Measurements from ENCODE around the gene UBTD2.

The UBTD2 gene

DNA sequence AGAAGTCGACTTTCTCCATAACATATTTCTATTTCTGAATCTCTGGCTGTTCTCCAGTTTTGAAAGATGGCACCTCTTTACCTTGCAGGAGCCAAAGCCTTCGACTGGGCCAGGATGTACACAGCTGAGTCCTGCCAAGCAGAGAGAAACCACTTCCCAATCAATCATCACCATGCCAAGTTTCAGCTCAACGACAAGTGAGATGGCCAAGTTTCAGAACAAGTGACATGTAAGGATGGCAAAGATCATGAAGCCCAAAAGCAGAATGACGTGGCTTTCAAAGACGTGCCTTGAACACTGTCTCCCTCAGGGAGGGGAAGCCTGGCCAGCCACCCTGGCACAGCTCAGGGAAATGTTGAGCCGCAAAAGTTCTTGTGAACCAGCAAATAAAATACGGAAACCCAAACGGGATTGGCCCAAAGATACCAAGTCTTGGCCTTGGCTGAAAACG, 113.3 kb downstream of the UBTD2 start:
- DNase-seq (ENCODE audit: low read depth) = no peak

DNA sequence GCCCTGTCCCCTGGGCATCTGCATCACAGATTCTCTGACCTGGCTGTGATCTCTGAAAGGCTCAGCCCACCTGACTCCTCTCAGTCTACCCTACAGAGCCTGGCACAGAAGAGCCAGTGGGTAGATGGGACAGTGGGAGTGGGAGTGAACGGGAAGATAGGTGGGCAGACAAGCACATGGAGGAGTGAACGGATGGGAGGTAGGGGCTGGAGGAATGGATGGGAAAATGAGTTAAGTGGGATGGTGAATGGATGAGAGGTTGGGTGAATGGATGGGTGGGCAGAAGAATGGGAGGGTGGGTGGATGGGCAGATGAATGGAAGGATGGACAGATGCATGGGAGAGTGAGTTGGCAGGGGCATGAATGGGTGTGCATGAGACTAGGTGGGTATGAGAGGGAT, 114.3 kb downstream of the UBTD2 start:
- no peak for DNase-seq (ENCODE audit: low read depth)

DNA sequence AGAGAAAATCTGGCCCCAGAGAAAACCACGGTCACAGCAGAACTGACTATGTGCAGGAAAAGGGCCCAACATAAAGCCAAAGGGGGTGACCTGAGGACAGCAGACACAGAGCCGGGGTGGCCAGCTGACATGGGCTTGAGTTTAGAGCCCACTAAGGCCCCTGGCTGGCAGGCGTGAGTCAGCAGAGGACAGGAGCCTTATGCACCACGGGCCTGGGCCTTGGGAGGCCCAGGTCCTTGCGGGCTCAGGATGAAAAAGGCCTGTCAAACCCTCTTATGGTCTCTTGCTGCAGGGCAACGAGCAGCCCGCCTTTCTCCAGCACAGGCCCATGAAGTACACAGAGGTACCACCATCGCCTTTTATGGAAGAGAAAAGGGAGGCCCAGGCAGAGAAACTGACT, 115.3 kb downstream of the UBTD2 start:
- DNase-seq (ENCODE audit: low read depth) = no peak

DNA sequence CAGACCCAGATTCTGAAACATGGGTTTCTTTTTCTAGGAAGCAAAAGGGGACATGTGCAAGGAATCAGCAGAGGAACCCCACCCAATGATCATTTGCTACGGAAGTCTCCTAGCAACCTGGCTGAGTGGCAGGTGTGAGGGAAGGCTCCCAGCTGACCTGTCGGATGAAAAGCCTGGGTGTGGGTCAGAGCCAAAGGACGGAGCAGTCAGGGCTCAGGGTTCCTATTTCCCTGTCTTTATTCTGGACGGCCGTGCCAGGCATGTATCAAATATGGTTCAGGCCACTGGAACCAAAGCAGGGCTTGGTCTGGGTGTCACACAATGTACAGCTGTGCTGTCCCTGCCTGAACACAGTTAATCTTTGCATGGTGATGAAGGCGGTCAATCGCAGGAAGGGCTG, 115.7 kb downstream of the UBTD2 start:
- no peak for DNase-seq (ENCODE audit: low read depth)

DNA sequence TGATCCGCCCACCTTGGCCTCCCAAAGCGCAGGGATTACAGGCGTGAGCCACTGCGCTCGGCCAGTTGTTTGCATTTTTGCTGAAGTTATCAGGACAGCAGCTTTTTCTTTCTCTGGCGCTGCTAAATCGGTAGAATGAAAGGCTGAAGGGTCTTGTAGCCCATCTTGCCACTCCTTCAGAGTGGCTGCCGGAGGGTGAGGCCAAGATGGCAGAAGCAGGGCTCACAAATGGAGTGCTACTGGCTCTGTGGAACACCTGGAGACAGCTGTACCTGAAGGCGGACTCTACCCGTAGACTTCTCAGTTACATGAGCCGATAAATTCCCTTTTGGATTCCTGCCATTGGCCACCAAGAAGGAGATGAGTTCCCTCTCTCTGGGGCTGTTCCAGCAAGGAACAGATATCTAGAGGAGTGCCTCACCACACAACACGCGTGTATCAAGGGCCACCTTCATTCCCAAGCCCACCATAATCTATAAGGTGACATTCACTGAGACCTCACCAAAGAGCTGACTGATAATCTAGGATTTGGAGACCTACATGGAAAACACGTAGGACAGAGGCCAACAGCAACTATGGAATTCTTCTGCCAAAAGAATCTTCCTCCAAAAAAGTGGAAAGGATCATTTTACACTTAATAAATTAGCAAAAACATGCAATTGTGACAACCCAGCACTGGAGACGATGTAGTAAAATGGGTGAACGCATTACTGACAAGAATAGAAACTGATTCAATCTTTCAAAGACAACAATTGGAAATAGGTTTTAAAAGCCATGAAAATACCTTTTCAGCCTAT, 117.3 kb downstream of the UBTD2 start:
- DNase-seq (ENCODE audit: low read depth) = no peak

DNA sequence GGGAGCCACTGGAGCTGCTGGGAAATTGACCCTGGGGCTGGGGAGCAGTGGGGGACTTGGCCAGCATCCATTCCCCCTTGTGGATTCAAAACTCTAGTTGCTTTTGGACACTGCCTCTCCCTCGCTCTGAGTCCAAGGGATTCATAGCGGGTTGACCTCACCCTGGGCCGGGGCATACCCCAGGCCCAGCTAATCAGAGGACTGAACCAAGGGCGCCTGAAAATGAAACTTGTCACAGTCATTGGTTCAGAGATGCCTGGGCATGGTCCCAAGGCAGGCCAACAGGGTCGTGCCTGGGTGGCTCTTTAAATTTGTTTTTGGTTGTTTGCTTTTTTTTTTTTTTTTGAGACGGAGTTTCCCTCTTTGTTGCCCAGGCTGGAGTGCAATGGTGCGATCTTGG, 118.1 kb downstream of the UBTD2 start:
- no peak for DNase-seq (ENCODE audit: low read depth)

DNA sequence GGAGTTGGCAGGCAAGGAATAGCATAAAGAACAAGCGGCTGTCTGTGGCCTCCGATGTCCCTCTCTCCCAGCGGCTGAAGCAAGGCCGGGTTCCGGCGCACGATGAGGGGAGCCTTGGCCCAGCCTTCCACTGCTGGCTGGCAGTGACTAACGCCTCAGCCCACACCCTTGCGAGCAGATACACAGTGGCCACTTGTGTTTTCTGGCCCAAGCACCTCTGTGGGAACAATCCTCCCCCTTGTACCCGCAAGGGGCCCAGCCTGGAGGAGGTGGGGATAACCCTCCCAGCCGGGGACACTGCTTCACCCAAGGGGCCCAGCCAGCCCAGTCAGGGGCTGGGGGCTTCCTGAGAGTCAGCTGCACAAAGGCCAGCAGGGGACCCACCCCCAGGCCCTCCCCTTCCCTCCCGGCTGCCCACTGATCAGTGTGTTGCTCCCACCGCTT, 118.8 kb downstream of the UBTD2 start:
- DNase-seq (ENCODE audit: low read depth) = no peak

DNA sequence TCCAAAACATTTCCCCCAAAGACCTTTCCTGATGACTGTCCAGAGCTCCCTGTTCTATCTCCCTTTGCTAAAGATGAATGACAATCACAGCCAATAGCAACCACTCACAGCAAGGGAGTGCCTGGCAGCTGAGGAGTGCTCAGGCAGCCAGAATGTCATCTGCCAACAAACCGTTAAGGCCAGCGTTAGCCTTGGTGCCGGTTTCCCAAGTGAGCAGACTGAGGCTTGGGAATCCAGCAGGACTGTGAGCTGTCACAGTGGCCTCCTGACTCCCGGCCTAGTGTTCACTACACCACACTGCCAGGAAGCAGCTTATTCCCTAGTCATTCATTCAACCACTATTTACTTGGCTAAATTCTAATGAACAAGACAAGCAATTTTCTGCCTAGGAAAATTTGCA, 120.2 kb downstream of the UBTD2 start:
- no peak for DNase-seq (ENCODE audit: low read depth)

DNA sequence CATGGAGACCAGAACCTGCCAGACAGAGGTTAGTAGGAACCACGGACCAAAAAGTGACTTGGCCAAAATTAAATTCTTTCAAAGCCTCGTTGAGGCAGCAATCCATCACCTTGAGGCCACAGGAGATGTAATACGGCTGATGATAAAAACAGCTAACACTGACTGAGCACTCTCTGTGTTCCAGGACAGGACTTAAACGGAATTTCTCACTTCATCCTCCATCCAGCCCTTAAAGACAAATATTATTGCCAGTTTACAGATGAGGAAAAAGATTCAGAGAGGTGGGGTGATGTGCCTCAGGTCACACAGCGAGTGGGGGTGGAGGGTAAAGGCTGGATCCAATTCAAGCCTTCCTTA, 120.6 kb downstream of the UBTD2 start:
- DNase-seq (ENCODE audit: low read depth) = no peak

DNA sequence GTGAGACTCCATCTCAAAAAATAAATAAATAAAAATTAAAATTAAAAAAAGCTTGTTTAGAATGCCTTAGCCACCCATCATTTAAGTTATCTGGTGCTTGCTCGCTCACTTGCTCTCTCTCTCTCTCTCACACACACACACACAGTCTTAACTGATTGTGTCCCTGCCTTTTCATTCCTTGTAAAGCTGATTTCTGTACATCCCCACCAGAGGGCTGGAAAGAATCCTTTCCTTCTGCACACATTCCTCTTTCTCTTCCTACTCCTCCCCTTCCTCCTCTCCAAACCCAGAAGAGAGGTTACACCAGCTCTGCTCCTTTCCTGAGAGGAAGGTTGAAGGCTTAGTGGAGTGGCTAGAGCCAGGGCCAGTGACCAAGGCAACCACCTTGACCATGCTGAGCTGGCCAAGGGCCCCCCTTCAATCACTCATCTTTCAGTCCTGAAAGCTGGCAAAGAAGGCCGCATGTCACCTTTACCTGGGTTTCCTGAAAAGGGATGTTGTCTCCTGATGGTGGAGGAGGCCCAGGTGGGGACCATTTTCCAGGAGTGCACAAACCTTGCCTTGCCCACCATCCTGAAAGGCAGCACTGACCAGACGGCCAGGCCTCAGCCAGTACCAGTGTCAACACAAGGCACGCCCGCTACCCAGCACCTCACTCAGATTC, 121.1 kb downstream of the UBTD2 start:
- DNase-seq (ENCODE audit: low read depth) = no peak

DNA sequence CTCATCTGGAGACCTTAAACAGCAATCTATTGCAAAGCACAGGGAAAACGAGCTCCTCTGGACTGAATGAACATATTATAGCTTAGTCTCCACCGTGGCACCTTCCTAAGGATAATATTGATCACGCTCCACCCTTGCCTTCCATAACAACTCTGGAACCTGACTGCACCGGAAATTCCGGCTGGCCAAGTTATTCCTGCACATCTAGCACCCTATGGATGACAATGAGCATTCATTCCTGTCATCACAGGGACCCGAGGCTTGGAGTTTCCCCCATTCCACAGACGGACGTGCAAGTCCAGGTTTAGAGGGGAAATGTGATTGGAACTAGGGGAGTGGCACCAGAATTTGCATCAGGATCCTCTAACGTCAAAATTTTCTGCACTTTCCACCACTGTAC, 123.1 kb downstream of the UBTD2 start:
- DNase-seq (ENCODE audit: low read depth) = no peak
